Mucosa of descending colon (tissue), 3 donors: ENCODE measurements around the gene CARD10. TPM values are rescaled to one million over a fixed set of nuclear protein-coding genes. Genes with fewer than 3 reads are reported as not detected.
"Not testable (repeated sequence)": the region's sequence is repeated elsewhere in the genome, so short reads cannot be mapped to it uniquely, and the experiment has no call there.

ENCODE experiments used
- ATAC-seq: fragments of 200-7000 bp; cut with Tn5 transposase; one replicate; pipeline ENCODE4 v1.9.1; 2020; ENCODE audit warnings: mild to moderate bottlenecking, moderate library complexity
- DNase-seq, 3 donors: peaks; one replicate each; pipeline ENCODE4 v3.0.0-alpha.2; 2020
- H3K36me3 ChIP-seq: fragments of 200-600 bp; one replicate; pipeline ENCODE4 v1.8.0; 2021; ENCODE audit warnings: low read depth, mild to moderate bottlenecking
- H3K4me1 ChIP-seq: fragments of 200-600 bp; one replicate; pipeline ENCODE4 v1.8.0; 2021; ENCODE audit warnings: low read depth, mild to moderate bottlenecking
- H3K4me3 ChIP-seq: fragments of 200-600 bp; one replicate; pipeline ENCODE4 v1.8.0; 2021; ENCODE audit warnings: mild to moderate bottlenecking
- H3K9me3 ChIP-seq: fragments of 200-600 bp; one replicate; pipeline ENCODE4 v1.8.0; 2021; ENCODE audit warnings: mild to moderate bottlenecking
- CTCF ChIP-seq: fragments of 200-600 bp; IDR thresholded peaks from one replicate; pipeline ENCODE4 v1.8.0; 2022; ENCODE audit warnings: antibody characterized with exemption, mild to moderate bottlenecking
- intact Hi-C, 2 donors: fragments of 100-400 bp; cut with DNase I in 1 of 2; cut with micrococcal nuclease in 1 of 2; formaldehyde crosslinking; loops; one replicate each; pipeline versions ENCODE4 v1.11.0 to v1.11.1; 2022; cut with DNase I, micrococcal nuclease
- total RNA-seq, 3 donors: library from RNA; stranded (reverse); fragmentation: NEBNext Ultra II Directional in 2 of 3; extraction: Animal tissue kit (Norgen Biotek cat#: 25700) in 2 of 3; gene quantifications; one replicate each; pipeline versions ENCODE4 v1.2.1 to v1.2.4, GENCODE V29; 2021 to 2023
- donor health status: DM: no; HTN: no; CAD: no; lungs with moderate emphysema.
- donor health status: DM: no; HTN: no; CAD: no.
- donor health status: DM: no; HTN: yes; CAD: no.

The CARD10 gene
- total RNA-seq, 3 donors from 2014 or later = 43.3 to 74.1 (median 60.5) TPM

- intact Hi-C loops = no loop called here
- Histone ChIP-seq H3K4me1 (peaks cover 26% of the 10 kb centered on the region), H3K4me3 (no peak overlapping the region), H3K36me3 (no peaks in the 10 kb centered on the region), H3K9me3 (no peaks in the 10 kb centered on the region)
- DNase-seq (no peak), ATAC-seq (no peak)
- no peak for TF ChIP-seq CTCF
Observed at GRCh38 chr22:37542959-37543358, 23.7 kb upstream of the CARD10 start.

- H3K4me3 ChIP-seq, H3K36me3 ChIP-seq, H3K9me3 ChIP-seq, DNase-seq, intact Hi-C loops, ATAC-seq: not testable (repeated sequence)
- H3K4me1 ChIP-seq = peaks cover 26% of the 10 kb centered on the region
Observed at GRCh38 chr22:37542416-37542815, 23.2 kb upstream of the CARD10 start.

- not testable (repeated sequence) for H3K36me3 ChIP-seq, H3K9me3 ChIP-seq, ATAC-seq, H3K4me3 ChIP-seq
- intact Hi-C loops = loop anchor here in 1 of 2 donors (10.0 kb wide), 1 partner anchor 55 kb away; no protein-coding TSS in a partner anchor
- peak in 1 of 3 donors; percentile 7 for DNase-seq
- H3K4me1 ChIP-seq = peaks cover 12% of the 10 kb centered on the region
Observed at GRCh38 chr22:37539790-37540189, 20.6 kb upstream of the CARD10 start.

- Histone ChIP-seq H3K4me1 (peaks cover 14% of the 10 kb centered on the region), H3K9me3 (no peaks in the 10 kb centered on the region), H3K36me3 (no peaks in the 10 kb centered on the region), H3K4me3 (no peak overlapping the region)
- DNase-seq (peak; percentile 91 to 97 (median 96)), ATAC-seq (peak; percentile 97)
- peak; percentile 94 for TF ChIP-seq CTCF
- intact Hi-C loops = loop anchor here in 1 of 2 donors (10.0 kb wide), 1 partner anchor 56 kb away; no protein-coding TSS in a partner anchor
Observed at GRCh38 chr22:37538590-37539357, 19.6 kb upstream of the CARD10 start.

GRCh38 chr22:37535159-37535558 lies 15.9 kb upstream of the CARD10 start:
- H3K4me1 ChIP-seq = peaks cover 18% of the 10 kb centered on the region
- intact Hi-C loops = loop anchor here in 1 of 2 donors (10.0 kb wide), 1 partner anchor 60 kb away; no protein-coding TSS in a partner anchor
- DNase-seq = peak in 1 of 3 donors; percentile 8
- no peak for TF ChIP-seq CTCF
- H3K9me3 ChIP-seq = no peaks in the 10 kb centered on the region
- no peak for ATAC-seq
- H3K4me3 ChIP-seq = no peak overlapping the region
- H3K36me3 ChIP-seq = no peaks in the 10 kb centered on the region

GRCh38 chr22:37534445-37534844 lies 15.2 kb upstream of the CARD10 start:
- Histone ChIP-seq H3K4me3 (no peak overlapping the region), H3K4me1 (peaks cover 25% of the 10 kb centered on the region), H3K36me3 (no peaks in the 10 kb centered on the region), H3K9me3 (no peaks in the 10 kb centered on the region)
- intact Hi-C loops = loop anchor here in 1 of 2 donors (10.0 kb wide), 1 partner anchor 60 kb away; no protein-coding TSS in a partner anchor
- ATAC-seq (no peak), DNase-seq (peak in 1 of 3 donors; percentile 17)
- TF ChIP-seq CTCF = no peak
